Right forelimb (tissue), 1 donor: Measurements from ENCODE around the gene TMEM163.
"Not testable (repeated sequence)": the region's sequence is repeated elsewhere in the genome, so short reads cannot be mapped to it uniquely, and the experiment has no call there.

Experiments
- DNase-seq: peaks from one replicate; pipeline ENCODE4 v3.0.0-alpha.2; 2018

TMEM163 gene

GRCh38 chr2:134660626-134661402 is 58.0 kb downstream of the TMEM163 start:
- no peak for DNase-seq

GRCh38 chr2:134659724-134660123 is 59.1 kb downstream of the TMEM163 start:
- no peak for DNase-seq

GRCh38 chr2:134657650-134658250 is 61.0 kb downstream of the TMEM163 start:
- DNase-seq = no peak

DNA sequence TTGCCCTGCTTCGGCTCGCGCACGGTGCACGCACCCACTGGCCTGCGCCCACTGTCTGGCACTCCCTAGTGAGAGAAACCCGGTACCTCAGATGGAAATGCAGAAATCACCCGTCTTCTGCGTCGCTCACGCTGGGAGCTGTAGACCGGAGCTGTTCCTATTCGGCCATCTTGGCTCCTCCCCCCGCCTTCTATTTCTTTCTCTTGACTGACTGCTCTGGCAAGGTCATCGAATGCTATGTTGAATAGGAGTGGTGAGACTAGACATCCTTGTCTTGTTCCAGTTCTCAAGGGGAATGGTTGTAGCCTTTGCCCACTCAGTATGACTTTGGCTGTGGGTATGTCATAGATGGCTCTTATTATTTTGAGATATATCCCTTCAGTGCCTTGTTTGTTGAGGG is 62.4 kb downstream of the TMEM163 start:
- not testable (repeated sequence) for DNase-seq

- DNase-seq = no peak
Measured at GRCh38 chr2:134648586-134648985, 70.2 kb downstream of the TMEM163 start.

- DNase-seq = no peak
Measured at GRCh38 chr2:134647607-134648256, 71.1 kb downstream of the TMEM163 start.

- DNase-seq = no peak
Measured at GRCh38 chr2:134642938-134643337, 75.9 kb downstream of the TMEM163 start.

DNA sequence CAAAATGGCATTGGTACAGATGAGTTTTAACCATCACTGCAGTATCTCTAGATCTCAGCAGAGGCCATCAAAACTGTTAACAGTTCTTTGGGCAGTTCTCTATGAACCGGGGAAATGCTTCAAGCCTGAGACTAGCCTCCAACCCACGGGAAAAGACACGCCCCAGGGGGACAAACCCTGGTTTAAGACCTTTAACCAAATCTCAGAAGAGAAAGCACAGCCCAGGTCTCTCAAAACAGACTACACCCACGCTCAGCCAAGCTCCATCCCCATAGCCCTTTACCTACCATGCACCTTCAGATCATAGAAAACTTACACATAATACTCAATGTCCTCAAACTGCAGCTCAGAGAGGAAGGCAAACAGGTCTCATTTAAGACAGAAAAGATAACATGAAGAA is 78.3 kb downstream of the TMEM163 start:
- no peak for DNase-seq

- no peak for DNase-seq
Measured at GRCh38 chr2:134639265-134639664, 79.5 kb downstream of the TMEM163 start.

GRCh38 chr2:134636714-134637113 is 82.1 kb downstream of the TMEM163 start:
- no peak for DNase-seq

GRCh38 chr2:134634054-134634753 is 84.6 kb downstream of the TMEM163 start:
- no peak for DNase-seq

DNA sequence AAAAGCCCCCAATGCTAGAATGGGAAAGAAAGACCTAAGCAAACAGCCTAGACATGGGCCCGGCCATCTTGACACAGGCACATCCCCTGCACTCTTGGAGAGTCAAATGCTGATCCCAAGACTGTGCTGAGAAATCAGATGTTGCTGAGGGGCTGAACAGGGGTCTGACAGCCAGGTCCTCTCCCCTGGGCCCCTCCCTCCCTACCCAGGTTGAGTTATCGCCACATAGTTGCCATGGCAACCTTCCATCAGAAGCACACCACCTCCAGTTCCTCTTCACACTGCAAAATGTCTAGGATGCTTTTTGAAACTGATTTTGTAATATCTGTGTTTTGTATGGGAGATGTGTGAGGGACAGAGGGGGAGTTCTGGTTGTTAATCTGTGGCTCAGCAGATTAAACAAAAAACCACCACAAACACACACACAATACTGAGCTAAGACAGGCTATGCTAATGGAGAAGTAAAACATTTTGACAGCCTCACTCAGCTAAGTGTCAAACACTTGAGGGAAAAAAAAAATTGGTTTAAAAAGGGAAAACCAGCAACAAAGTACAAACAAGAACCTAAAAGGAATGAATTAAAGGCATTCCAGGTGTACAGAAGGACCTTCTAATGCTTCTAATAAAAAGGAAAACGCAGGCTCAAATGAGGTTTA is 88.2 kb downstream of the TMEM163 start:
- no peak for DNase-seq

DNA sequence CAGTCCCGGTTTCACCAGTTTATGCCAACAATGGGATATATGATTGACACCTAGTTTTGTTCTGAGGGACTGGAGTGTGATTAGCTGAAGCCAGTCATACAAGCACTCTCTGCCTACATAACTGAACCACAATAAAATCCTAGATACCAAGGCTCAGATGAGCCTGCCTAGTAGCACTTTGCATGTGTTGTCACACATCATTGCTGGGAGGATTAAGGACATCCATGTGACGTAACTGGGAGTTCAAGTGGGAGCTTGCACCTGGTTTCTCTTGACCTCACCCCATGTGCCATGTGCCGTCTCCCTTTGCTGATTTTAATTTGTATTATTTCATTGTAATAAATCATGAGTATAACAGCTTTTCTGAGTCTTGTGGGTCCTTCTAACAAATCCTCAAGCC is 90.3 kb downstream of the TMEM163 start:
- DNase-seq = no peak

- DNase-seq = no peak
Measured at GRCh38 chr2:134626781-134627180, 92.0 kb downstream of the TMEM163 start.

- no peak for DNase-seq
Measured at GRCh38 chr2:134625311-134625710, 93.5 kb downstream of the TMEM163 start.

GRCh38 chr2:134623796-134624195 is 95.0 kb downstream of the TMEM163 start:
- no peak for DNase-seq

GRCh38 chr2:134623046-134623445 is 95.8 kb downstream of the TMEM163 start:
- DNase-seq = no peak

GRCh38 chr2:134621939-134622705 is 96.7 kb downstream of the TMEM163 start:
- no peak for DNase-seq

- no peak for DNase-seq
Measured at GRCh38 chr2:134619250-134619649, 99.5 kb downstream of the TMEM163 start.

GRCh38 chr2:134615480-134615879 is 103.3 kb downstream of the TMEM163 start:
- not testable (repeated sequence) for DNase-seq

GRCh38 chr2:134611316-134611715 is 107.5 kb downstream of the TMEM163 start:
- DNase-seq = no peak

GRCh38 chr2:134610871-134611270 is 107.9 kb downstream of the TMEM163 start:
- no peak for DNase-seq
